Neuronal stem cell (in vitro differentiated cells): ENCODE data around the gene SELPLG.
A peak's percentile ranks its signal among the peaks of the same experiment; 100 is the strongest.

Experiments used
- DNase-seq: peaks from one replicate; pipeline ENCODE4 v3.0.0-alpha.2; 2013; ENCODE audit warnings: low spot score
- H2AFZ ChIP-seq: one replicate; pipeline ENCODE4 v1.6.1; 2013; ENCODE audit warnings: mild to moderate bottlenecking, low read length, inconsistent platforms
- H2AK5ac ChIP-seq: 2 replicates; pipeline ENCODE4 v1.6.1; 2013; ENCODE audit warnings: low read depth, mild to moderate bottlenecking, inconsistent platforms, low read length, moderate library complexity, mixed read lengths
- H2BK120ac ChIP-seq: 2 replicates; pipeline ENCODE4 v1.6.1; 2013; ENCODE audit warnings: low read depth, mild to moderate bottlenecking, inconsistent platforms, low read length, moderate library complexity, mixed read lengths
- H2BK12ac ChIP-seq: one replicate; pipeline ENCODE4 v1.6.1; 2013; ENCODE audit warnings: low read length, inconsistent platforms
- H2BK15ac ChIP-seq: 2 replicates; pipeline ENCODE4 v1.6.1; 2013; ENCODE audit warnings: mild to moderate bottlenecking, low read length, inconsistent platforms, mixed read lengths
- H2BK5ac ChIP-seq: one replicate; pipeline ENCODE4 v1.6.1; 2013; ENCODE audit warnings: inconsistent platforms, mild to moderate bottlenecking, low read length, moderate library complexity
- H3K14ac ChIP-seq: one replicate; pipeline ENCODE4 v1.6.1; 2013; ENCODE audit warnings: low read length, inconsistent platforms
- H3K18ac ChIP-seq: 2 replicates; pipeline ENCODE4 v1.6.1; 2013; ENCODE audit warnings: low read length, inconsistent platforms
- H3K23ac ChIP-seq: 2 replicates; pipeline ENCODE4 v1.6.1; 2013; ENCODE audit warnings: low read depth, mild to moderate bottlenecking, mixed read lengths, low read length, inconsistent platforms; ENCODE audit not compliant: poor library complexity
- H3K27ac ChIP-seq: replicated peaks from 3 replicates; pipeline ENCODE4 v1.5.1; 2013; ENCODE audit warnings: low read length, inconsistent platforms
- H3K27me3 ChIP-seq, 3 experiments: 2 replicates each; pipeline ENCODE4 v1.6.1; 2013; ENCODE audit warnings: low read length in 3 of 3, mild to moderate bottlenecking in 2 of 3, inconsistent platforms in 1 of 3, low read depth in 1 of 3, mixed read lengths in 1 of 3, moderate library complexity in 1 of 3; ENCODE audit not compliant: control insufficient read depth in 3 of 3, insufficient read depth in 3 of 3
- H3K36me3 ChIP-seq, 2 donors: replicated peaks in 1 of 2; 2 replicates each; pipeline ENCODE4 v1.6.1; 2013; ENCODE audit warnings: low read length in 2 of 2; ENCODE audit not compliant: control insufficient read depth in 2 of 2, insufficient read depth in 2 of 2
- H3K4ac ChIP-seq: 2 replicates; pipeline ENCODE4 v1.6.1; 2013; ENCODE audit warnings: inconsistent platforms, mild to moderate bottlenecking, low read length, moderate library complexity
- H3K4me1 ChIP-seq, 2 donors: 1 replicate in 1 of 2; 2 replicates in 1 of 2; pipeline ENCODE4 v1.6.1; 2013; ENCODE audit warnings: low read length in 2 of 2, low read depth in 1 of 2; ENCODE audit not compliant: control insufficient read depth in 2 of 2, insufficient read depth in 1 of 2
- H3K4me2 ChIP-seq: one replicate; pipeline ENCODE4 v1.6.1; 2013; ENCODE audit warnings: mild to moderate bottlenecking, low read length, inconsistent platforms; ENCODE audit not compliant: insufficient read depth, poor library complexity, severe bottlenecking
- H3K4me3 ChIP-seq, 2 donors: 2 replicates each; pipeline ENCODE4 v1.5.1; 2013; ENCODE audit warnings: low read length in 2 of 2, mild to moderate bottlenecking in 2 of 2, inconsistent platforms in 1 of 2, moderate library complexity in 1 of 2
- H3K79me1 ChIP-seq: one replicate; pipeline ENCODE4 v1.6.1; 2013; ENCODE audit warnings: low read depth, mild to moderate bottlenecking, inconsistent platforms, low read length, moderate library complexity
- H3K9ac ChIP-seq: one replicate; pipeline ENCODE4 v1.6.1; 2013; ENCODE audit warnings: mild to moderate bottlenecking, low read depth, low read length, inconsistent platforms; ENCODE audit not compliant: poor library complexity
- H3K9me3 ChIP-seq, 2 donors: replicated peaks in 1 of 2; 2 replicates each; pipeline versions ENCODE3 to v1.6.1; 2013; ENCODE audit warnings: low read length in 2 of 2, mild to moderate bottlenecking in 2 of 2, inconsistent platforms in 1 of 2, low read depth in 1 of 2, mixed read lengths in 1 of 2, moderate library complexity in 1 of 2; ENCODE audit not compliant: control insufficient read depth in 2 of 2, insufficient read depth in 1 of 2
- H4K8ac ChIP-seq: one replicate; pipeline ENCODE4 v1.6.1; 2013; ENCODE audit warnings: low read depth, mild to moderate bottlenecking, inconsistent platforms, low read length, moderate library complexity
- H4K91ac ChIP-seq: one replicate; pipeline ENCODE4 v1.6.1; 2013; ENCODE audit warnings: low read length, low read depth, mild to moderate bottlenecking, inconsistent platforms; ENCODE audit not compliant: poor library complexity
- WGBS, 2 donors: extraction: QIAGEN DNeasy Blood & Tissue Kit; methylation state at CpG; one replicate each; pipeline ENCODE4 v1.1.7; 2013; ENCODE audit warnings: missing lambda C conversion rate in 2 of 2, mixed read lengths in 1 of 2; ENCODE audit not compliant: insufficient read length in 2 of 2, insufficient replicate concordance in 1 of 2; ENCODE audit errors: extremely low coverage in 2 of 2; 5-methylcytosine and 5-hydroxymethylcytosine counted together

Gene SELPLG

GRCh38 chr12:108587826-108588225, 45.9 kb downstream of the SELPLG start:
- WGBS, 2 donors: no CpG with 5 or more reads among the region's 4 CpGs
- Histone ChIP-seq H4K8ac (no peak overlapping the region), H3K36me3 (no peaks in the 10 kb centered on the region)

GRCh38 chr12:108586306-108586705, 47.4 kb downstream of the SELPLG start:
- Histone ChIP-seq H3K23ac (no peak overlapping the region), H3K9me3 (no peaks in the 10 kb centered on the region), H3K79me1 (no peaks in the 10 kb centered on the region), H2BK12ac (no peak overlapping the region), H3K27ac (no peak overlapping the region), H2BK15ac (no peak overlapping the region), H3K36me3 (no peaks in the 10 kb centered on the region), H3K4me3 (no peak overlapping the region), H3K9ac (no peak overlapping the region), H4K8ac (no peak overlapping the region), H2AK5ac (no peak overlapping the region), H3K27me3 (peaks cover 0 to 12% (median 0%) of the 10 kb centered on the region in 3 experiments), H2AFZ (no peak overlapping the region), H3K4ac (no peak overlapping the region), H2BK120ac (no peak overlapping the region), H4K91ac (no peak overlapping the region), H2BK5ac (no peak overlapping the region), H3K4me1 (peaks cover 12 to 14% of the 10 kb centered on the region in 2 donors), H3K14ac (no peak overlapping the region), H3K4me2 (no peak overlapping the region), H3K18ac (no peak overlapping the region)
- WGBS, 2 donors: no CpG with 5 or more reads among the region's 11 CpGs
- DNase-seq: no peak

More at GRCh38 chr12:108587826-108588225, 45.9 kb downstream of the SELPLG start:
- Histone ChIP-seq H2AFZ (no peak overlapping the region), H2AK5ac (peak overlapping the region; percentile 58), H3K4me1 (peaks cover 12 to 14% of the 10 kb centered on the region in 2 donors), H3K4me3 (no peak overlapping the region), H3K14ac (no peak overlapping the region), H3K79me1 (no peaks in the 10 kb centered on the region), H3K4ac (no peak overlapping the region), H3K18ac (peak overlapping the region; percentile 65), H3K4me2 (no peak overlapping the region), H3K9ac (no peak overlapping the region), H4K91ac (no peak overlapping the region), H2BK120ac (no peak overlapping the region), H2BK12ac (no peak overlapping the region), H3K23ac (no peak overlapping the region), H3K27me3 (peaks cover 0 to 6% (median 0%) of the 10 kb centered on the region in 3 experiments), H3K27ac (no peak overlapping the region), H3K9me3 (no peaks in the 10 kb centered on the region), H2BK15ac (no peak overlapping the region), H2BK5ac (no peak overlapping the region)
- no peak for DNase-seq

- Histone ChIP-seq H3K4me3 (no peak overlapping the region), H3K27me3 (peaks cover 0 to 12% (median 0%) of the 10 kb centered on the region in 3 experiments), H2BK120ac (no peak overlapping the region), H3K14ac (no peak overlapping the region), H4K91ac (no peak overlapping the region), H2BK15ac (no peak overlapping the region), H2BK5ac (no peak overlapping the region), H2AK5ac (no peak overlapping the region), H3K23ac (no peak overlapping the region), H3K27ac (no peak overlapping the region), H3K4ac (no peak overlapping the region), H3K9me3 (no peaks in the 10 kb centered on the region), H3K4me2 (no peak overlapping the region), H2BK12ac (no peak overlapping the region), H3K9ac (no peak overlapping the region), H3K79me1 (no peaks in the 10 kb centered on the region), H3K36me3 (no peaks in the 10 kb centered on the region), H3K18ac (no peak overlapping the region), H3K4me1 (peaks cover 11 to 14% of the 10 kb centered on the region in 2 donors), H2AFZ (no peak overlapping the region), H4K8ac (no peak overlapping the region)
- no CpG with 5 or more reads among the region's 4 CpGs for WGBS, 2 donors
- DNase-seq: no peak
Observed at GRCh38 chr12:108585864-108586263, 47.8 kb downstream of the SELPLG start.

GRCh38 chr12:108584456-108585065, 49.1 kb downstream of the SELPLG start:
- H2BK120ac ChIP-seq: no peak overlapping the region
- H3K27me3 ChIP-seq: peaks cover 0 to 12% (median 0%) of the 10 kb centered on the region in 3 experiments
- no CpG with 5 or more reads among the region's 3 CpGs for WGBS, 2 donors
- no peak overlapping the region for H3K27ac ChIP-seq
- H3K4me2 ChIP-seq: no peak overlapping the region
- H3K14ac ChIP-seq: no peak overlapping the region
- no peak overlapping the region for H3K4ac ChIP-seq
- H3K23ac ChIP-seq: no peak overlapping the region
- H3K18ac ChIP-seq: no peak overlapping the region
- H3K4me3 ChIP-seq: no peak overlapping the region
- no peak overlapping the region for H4K91ac ChIP-seq
- no peaks in the 10 kb centered on the region for H3K36me3 ChIP-seq
- H2BK15ac ChIP-seq: no peak overlapping the region
- H2BK5ac ChIP-seq: no peak overlapping the region
- H3K4me1 ChIP-seq: peaks cover 11 to 12% of the 10 kb centered on the region in 2 donors
- H2AK5ac ChIP-seq: no peak overlapping the region
- no peaks in the 10 kb centered on the region for H3K9me3 ChIP-seq
- H4K8ac ChIP-seq: no peak overlapping the region
- no peak overlapping the region for H2AFZ ChIP-seq
- H3K9ac ChIP-seq: no peak overlapping the region
- no peak for DNase-seq
- no peaks in the 10 kb centered on the region for H3K79me1 ChIP-seq
- H2BK12ac ChIP-seq: no peak overlapping the region
